Tibial artery (tissue), 4 donors: Measurements from ENCODE around the gene APEX2.

Experiments used
- DNase-seq, 2 donors: peaks; one replicate each; pipeline ENCODE4 v3.0.0-alpha.2; 2019
- H3K27ac ChIP-seq, 2 donors: fragments of 200-600 bp; sonication (generic) in 1 of 2; 1 replicate in 1 of 2; 2 replicates in 1 of 2; pipeline ENCODE4 v1.5.1; 2018 to 2019; ENCODE audit warnings: mild to moderate bottlenecking in 1 of 2
- H3K27me3 ChIP-seq, 2 donors: fragments of 200-600 bp; sonication (generic) in 1 of 2; one replicate each; pipeline versions ENCODE4 v1.5.1 to v1.6.0; 2016 to 2019
- H3K36me3 ChIP-seq, 3 donors: fragments of 200-600 bp; sonication (generic) in 2 of 3; one replicate each; pipeline ENCODE4 v1.5.1; 2016 to 2019; ENCODE audit warnings: mild to moderate bottlenecking in 2 of 3
- H3K4me1 ChIP-seq, 4 donors: fragments of 200-600 bp; sonication (generic) in 2 of 4; 1 replicate in 3 of 4; 2 replicates in 1 of 4; pipeline ENCODE4 v1.5.1; 2016 to 2019
- H3K4me3 ChIP-seq, 2 donors: fragments of 200-600 bp; sonication (generic) in 1 of 2; 1 replicate in 1 of 2; 2 replicates in 1 of 2; pipeline ENCODE4 v1.5.1; 2018 to 2019; ENCODE audit warnings: mild to moderate bottlenecking in 2 of 2
- H3K9me3 ChIP-seq, 3 donors: fragments of 200-600 bp; sonication (generic) in 1 of 3; one replicate each; pipeline ENCODE4 v1.5.1; 2016 to 2019
- intact Hi-C: fragments of 100-400 bp; cut with DNase I; formaldehyde crosslinking; loops from one replicate; pipeline ENCODE4 v1.15.0; 2023; ENCODE audit warnings: low total_unique reads
- TF ChIP-seq, protein P1 (sequence below), 2 experiments: fragments of 200-600 bp in 1 of 2; fragments of 450-650 bp in 1 of 2; IDR thresholded peaks; one replicate each; pipeline ENCODE4 v1.5.1; 2017 to 2019; ENCODE audit warnings: antibody characterized with exemption in 2 of 2, mild to moderate bottlenecking in 1 of 2, moderate library complexity in 1 of 2

The APEX2 gene

DNA sequence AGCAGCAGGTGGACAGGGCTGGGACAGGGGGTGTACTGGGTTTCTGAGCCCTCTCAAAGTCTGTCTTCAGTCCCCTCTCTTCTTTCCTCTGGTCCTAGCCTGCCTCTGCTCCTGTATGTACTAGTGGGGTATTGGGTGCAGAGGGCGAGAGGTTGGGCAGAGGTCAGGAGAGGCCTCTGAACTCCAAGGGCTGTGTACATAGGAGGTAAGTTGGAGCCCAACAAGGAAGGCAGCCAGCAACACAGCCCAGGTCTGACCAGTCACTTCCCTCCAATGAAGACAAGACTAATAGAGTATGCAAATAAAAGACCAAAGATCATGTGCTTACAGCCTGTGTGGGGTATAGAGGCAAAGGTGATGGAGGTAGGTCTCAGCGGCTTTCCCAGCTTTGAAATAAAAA lies 6.1 kb upstream of the APEX2 start, which contains the start of gene PFKFB1:
Gene PFKFB1 (minus strand): TSS at position 90 of the 400 bp plus-strand sequence. CDS start 181 bp downstream, outside the sequence.
- Histone ChIP-seq H3K4me1 (peaks cover 0 to 1% (median 0%) of the 10 kb centered on the region in 4 donors), H3K9me3 (no peaks in the 10 kb centered on the region), H3K36me3 (no peaks in the 10 kb centered on the region), H3K27me3 (no peaks in the 10 kb centered on the region), H3K27ac (no peak within 1 kb of the TSS), H3K4me3 (no peak within 1 kb of the TSS)
- intact Hi-C loops = no loop called here
- TF ChIP-seq, protein P1, sequence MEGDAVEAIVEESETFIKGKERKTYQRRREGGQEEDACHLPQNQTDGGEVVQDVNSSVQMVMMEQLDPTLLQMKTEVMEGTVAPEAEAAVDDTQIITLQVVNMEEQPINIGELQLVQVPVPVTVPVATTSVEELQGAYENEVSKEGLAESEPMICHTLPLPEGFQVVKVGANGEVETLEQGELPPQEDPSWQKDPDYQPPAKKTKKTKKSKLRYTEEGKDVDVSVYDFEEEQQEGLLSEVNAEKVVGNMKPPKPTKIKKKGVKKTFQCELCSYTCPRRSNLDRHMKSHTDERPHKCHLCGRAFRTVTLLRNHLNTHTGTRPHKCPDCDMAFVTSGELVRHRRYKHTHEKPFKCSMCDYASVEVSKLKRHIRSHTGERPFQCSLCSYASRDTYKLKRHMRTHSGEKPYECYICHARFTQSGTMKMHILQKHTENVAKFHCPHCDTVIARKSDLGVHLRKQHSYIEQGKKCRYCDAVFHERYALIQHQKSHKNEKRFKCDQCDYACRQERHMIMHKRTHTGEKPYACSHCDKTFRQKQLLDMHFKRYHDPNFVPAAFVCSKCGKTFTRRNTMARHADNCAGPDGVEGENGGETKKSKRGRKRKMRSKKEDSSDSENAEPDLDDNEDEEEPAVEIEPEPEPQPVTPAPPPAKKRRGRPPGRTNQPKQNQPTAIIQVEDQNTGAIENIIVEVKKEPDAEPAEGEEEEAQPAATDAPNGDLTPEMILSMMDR (IDR thresholded peaks at IDR 0.05) = no peak
- DNase-seq = no peak

DNA sequence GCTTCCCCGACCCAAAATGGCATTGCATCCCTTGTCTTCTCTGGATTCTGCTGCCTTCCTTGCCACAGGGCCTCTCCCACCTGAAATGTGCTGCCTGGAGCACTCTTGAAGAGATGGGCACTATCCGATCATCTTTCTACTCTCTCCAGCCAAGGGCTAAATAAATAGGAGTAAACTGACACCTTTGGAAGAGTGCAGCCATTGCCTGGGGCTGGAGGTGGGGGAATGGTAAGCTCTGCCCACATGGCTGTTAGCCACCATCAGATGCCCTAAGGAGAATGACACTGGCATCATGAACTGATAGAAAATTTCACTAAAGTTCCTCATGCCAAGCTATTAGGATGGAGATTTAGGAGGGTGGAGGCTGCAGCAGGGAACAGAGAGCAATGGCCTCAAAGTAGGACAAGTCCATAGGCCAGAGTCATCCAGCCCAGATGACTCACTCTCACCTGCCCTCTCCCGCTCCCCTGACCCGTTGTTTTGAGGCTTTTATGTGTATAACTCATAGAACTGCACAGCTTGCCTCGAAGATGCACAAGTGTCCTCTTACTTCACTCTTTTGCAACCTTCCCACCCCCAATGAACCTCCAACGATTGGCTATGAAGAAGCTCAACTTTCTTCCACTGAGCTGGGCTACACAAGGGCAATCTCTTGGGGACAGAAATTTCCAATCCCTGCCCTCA lies 5.4 kb upstream of the APEX2 start:
- peaks cover 0 to 4% (median 0%) of the 10 kb centered on the region in 4 donors for H3K4me1 ChIP-seq
- intact Hi-C loops = no loop called here
- no peak overlapping the region for H3K4me3 ChIP-seq
- no peaks in the 10 kb centered on the region for H3K27me3 ChIP-seq
- no peak overlapping the region for H3K27ac ChIP-seq
- TF ChIP-seq, protein P1 (IDR thresholded peaks at IDR 0.05) = no peak
- DNase-seq = no peak
- no peaks in the 10 kb centered on the region for H3K9me3 ChIP-seq
- no peaks in the 10 kb centered on the region for H3K36me3 ChIP-seq

DNA sequence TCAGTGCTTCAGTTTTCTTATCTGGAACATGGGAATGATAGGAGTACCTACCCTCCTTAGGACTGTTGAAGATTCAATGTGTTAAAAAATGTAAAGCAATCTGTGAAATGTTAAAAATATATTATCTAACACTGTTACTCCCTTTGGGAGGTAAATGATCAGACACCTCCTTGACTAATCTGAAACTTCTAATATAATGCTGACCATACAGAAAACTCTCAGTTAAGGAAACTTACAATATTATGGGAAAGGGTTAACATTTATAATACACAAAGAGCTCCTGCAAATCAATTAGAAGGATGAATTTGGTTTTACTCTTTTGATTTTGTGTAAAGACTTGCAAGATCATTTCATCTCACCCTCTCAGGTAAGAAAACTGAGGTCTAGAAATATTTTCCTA lies 4.5 kb upstream of the APEX2 start:
- H3K27me3 ChIP-seq = no peaks in the 10 kb centered on the region
- peaks cover 0 to 4% (median 0%) of the 10 kb centered on the region in 4 donors for H3K4me1 ChIP-seq
- H3K4me3 ChIP-seq = no peak overlapping the region
- no peaks in the 10 kb centered on the region for H3K36me3 ChIP-seq
- DNase-seq = no peak
- H3K27ac ChIP-seq = no peak overlapping the region
- TF ChIP-seq, protein P1 (IDR thresholded peaks at IDR 0.05) = no peak
- intact Hi-C loops = no loop called here
- no peaks in the 10 kb centered on the region for H3K9me3 ChIP-seq

DNA sequence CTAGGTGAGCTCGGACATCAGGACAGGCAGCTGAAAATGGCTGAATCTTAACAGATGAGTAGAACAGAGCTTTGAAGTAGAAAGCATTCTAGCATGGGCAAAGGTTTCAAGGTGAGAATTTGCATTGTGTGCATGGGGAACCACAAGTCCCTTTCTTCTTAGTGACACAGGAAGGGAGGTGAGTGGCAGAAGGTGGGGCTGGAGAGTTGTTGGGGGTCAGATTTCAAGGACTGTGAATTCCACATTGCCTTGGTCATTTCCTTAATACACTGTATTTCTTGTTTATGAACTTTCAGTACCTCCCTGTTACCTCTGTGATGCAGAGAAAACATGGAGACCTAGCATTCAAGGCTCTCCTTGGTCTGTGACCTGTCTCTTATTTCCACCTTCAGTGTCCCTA lies 4.1 kb downstream of the APEX2 start:
- Histone ChIP-seq H3K27me3 (no peaks in the 10 kb centered on the region), H3K4me1 (peaks cover 0 to 24% (median 5%) of the 10 kb centered on the region in 4 donors), H3K27ac (no peak overlapping the region), H3K36me3 (peaks cover 0 to 45% (median 25%) of the 10 kb centered on the region in 3 donors), H3K9me3 (no peaks in the 10 kb centered on the region), H3K4me3 (no peak overlapping the region)
- intact Hi-C loops = no loop called here
- TF ChIP-seq, protein P1 (IDR thresholded peaks at IDR 0.05) = no peak
- no peak for DNase-seq

DNA sequence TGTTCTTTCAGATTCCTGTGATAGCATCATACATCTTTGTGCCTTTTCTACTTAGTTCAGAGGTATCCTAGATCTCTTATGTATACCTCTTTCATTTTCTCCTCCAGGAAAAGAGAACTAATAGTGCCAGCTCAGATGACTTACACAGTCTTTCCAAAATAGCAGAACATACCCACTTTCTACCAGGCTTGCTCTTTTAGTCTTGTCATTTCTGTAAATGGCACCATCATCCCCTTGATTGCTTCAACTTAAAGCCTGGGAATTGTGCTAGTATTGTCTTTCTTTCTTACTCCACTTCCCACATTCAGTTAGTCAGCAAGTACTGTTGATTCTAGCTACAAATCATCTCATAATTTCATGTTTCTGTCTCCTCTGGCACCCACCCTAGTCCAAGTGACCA lies 5.1 kb downstream of the APEX2 start:
- DNase-seq = no peak
- Histone ChIP-seq H3K4me3 (no peak overlapping the region), H3K9me3 (no peaks in the 10 kb centered on the region), H3K36me3 (peaks cover 0 to 45% (median 25%) of the 10 kb centered on the region in 3 donors), H3K27me3 (no peaks in the 10 kb centered on the region), H3K27ac (no peak overlapping the region), H3K4me1 (peaks cover 0 to 23% (median 5%) of the 10 kb centered on the region in 4 donors)
- TF ChIP-seq, protein P1 (IDR thresholded peaks at IDR 0.05) = no peak
- intact Hi-C loops = no loop called here
